Measurements from ENCODE around the gene UBE3A.

Gene UBE3A

DNA sequence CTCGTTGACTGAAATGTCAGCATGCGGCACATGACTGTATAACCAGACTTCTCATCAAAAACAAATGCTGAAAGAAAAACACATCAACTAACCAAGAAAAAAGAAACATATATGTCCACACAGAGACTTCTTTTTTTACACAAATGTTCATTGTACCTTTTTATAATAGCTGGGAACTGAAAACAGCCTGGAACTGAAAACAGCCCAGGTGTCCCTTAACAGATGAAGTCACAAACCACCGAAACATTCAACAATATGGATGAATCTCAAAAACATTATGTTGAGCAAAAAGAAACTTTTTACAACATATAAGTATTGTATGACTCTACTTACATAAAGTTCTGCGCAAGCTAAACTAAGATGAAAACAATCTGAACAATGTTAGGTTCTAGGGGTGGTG lies 20.6 kb downstream of the UBE3A start:
- H3K36me3 ChIP-seq: peaks cover 5 to 13% (median 6%) of the 10 kb centered on the region in 3 donors
- DNase-seq: no peak
- intact Hi-C loops (cut with DNase I; ENCODE audit: low total_unique reads): no loop called here

DNA sequence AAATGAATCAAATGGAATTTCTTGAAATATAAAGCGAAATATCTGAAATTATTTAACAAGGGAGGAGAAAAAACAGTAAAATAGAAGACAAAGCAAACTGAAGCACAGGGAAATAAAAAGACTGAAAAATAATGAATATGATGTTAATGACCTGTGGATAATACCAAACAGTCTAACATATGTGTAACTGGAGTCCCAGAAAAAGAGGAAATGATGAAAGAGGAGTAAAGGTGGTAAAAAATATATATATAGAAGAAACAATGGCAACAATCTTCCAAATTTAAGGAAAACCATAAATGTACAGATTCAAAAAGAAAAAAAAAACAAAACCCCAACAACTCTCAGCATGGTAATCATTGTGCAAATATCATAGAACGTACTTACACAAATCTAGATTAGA lies 21.2 kb downstream of the UBE3A start:
- TF ChIP-seq, protein P1, sequence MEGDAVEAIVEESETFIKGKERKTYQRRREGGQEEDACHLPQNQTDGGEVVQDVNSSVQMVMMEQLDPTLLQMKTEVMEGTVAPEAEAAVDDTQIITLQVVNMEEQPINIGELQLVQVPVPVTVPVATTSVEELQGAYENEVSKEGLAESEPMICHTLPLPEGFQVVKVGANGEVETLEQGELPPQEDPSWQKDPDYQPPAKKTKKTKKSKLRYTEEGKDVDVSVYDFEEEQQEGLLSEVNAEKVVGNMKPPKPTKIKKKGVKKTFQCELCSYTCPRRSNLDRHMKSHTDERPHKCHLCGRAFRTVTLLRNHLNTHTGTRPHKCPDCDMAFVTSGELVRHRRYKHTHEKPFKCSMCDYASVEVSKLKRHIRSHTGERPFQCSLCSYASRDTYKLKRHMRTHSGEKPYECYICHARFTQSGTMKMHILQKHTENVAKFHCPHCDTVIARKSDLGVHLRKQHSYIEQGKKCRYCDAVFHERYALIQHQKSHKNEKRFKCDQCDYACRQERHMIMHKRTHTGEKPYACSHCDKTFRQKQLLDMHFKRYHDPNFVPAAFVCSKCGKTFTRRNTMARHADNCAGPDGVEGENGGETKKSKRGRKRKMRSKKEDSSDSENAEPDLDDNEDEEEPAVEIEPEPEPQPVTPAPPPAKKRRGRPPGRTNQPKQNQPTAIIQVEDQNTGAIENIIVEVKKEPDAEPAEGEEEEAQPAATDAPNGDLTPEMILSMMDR (IDR thresholded peaks at IDR 0.05): no peak
- Histone ChIP-seq H3K4me1 (peaks cover 0 to 40% (median 5%) of the 10 kb centered on the region in 4 donors), H3K27me3 (no peaks in the 10 kb centered on the region), H3K36me3 (peaks cover 5 to 13% (median 6%) of the 10 kb centered on the region in 3 donors), H3K9me3 (no peaks in the 10 kb centered on the region), H3K4me3 (no peak overlapping the region), H3K27ac (no peak overlapping the region)
- no peak for DNase-seq
- intact Hi-C loops (cut with DNase I; ENCODE audit: low total_unique reads): no loop called here

More for the DNA sequence above, 20.6 kb downstream of the UBE3A start:
- Histone ChIP-seq H3K9me3 (no peaks in the 10 kb centered on the region), H3K4me3 (no peak overlapping the region), H3K27ac (no peak overlapping the region), H3K27me3 (no peaks in the 10 kb centered on the region), H3K4me1 (peaks cover 0 to 40% (median 5%) of the 10 kb centered on the region in 4 donors)
- TF ChIP-seq, protein P1 (IDR thresholded peaks at IDR 0.05): no peak

DNA sequence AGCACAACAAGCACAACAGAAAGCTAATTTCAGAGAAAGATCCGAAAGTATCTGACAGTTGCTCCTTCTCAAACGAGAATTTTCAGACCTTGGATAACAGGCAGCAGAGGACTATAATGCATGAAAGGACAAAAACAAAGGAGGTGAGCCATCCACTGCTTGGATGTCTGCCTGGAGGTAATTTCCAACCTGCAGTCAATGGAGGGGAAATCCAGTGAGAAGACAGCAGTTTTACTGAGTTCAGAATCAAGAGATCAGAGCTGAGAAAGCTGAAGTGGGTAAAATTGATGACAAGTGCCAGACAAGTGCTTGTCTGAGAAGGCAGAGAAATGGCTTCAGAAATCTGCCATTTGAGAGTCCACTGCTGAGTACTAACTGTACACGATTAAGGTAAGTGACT lies 22.1 kb downstream of the UBE3A start:
- Histone ChIP-seq H3K4me1 (peaks cover 0 to 47% (median 5%) of the 10 kb centered on the region in 4 donors), H3K36me3 (peaks cover 5 to 13% (median 6%) of the 10 kb centered on the region in 3 donors), H3K27me3 (no peaks in the 10 kb centered on the region), H3K9me3 (no peaks in the 10 kb centered on the region), H3K27ac (no peak overlapping the region), H3K4me3 (no peak overlapping the region)
- no peak for DNase-seq
- intact Hi-C loops (cut with DNase I; ENCODE audit: low total_unique reads): no loop called here
- TF ChIP-seq, protein P1 (IDR thresholded peaks at IDR 0.05): no peak

DNA sequence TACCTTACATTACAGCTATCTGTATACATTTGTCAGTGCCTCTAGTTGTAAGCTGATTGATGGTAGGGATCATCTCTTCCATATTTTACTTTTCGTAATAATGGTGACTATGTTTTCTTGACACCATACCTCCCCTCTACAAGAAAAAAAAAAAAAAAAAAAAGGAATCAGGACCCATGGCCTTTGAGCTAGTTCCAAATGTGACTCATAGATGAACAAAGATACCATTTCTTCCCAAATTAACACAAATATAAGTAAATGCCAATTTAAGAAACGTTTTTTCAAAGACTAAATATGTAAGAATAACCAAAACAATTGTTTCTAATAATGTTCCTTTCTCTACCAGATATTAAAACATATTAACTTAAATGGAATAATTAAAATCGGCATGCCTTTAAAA lies 23.1 kb downstream of the UBE3A start:
- H3K27ac ChIP-seq: no peak overlapping the region
- H3K4me3 ChIP-seq: no peak overlapping the region
- intact Hi-C loops (cut with DNase I; ENCODE audit: low total_unique reads): no loop called here
- DNase-seq: no peak
- TF ChIP-seq, protein P1 (IDR thresholded peaks at IDR 0.05): no peak
- no peaks in the 10 kb centered on the region for H3K9me3 ChIP-seq
- peaks cover 0 to 56% (median 5%) of the 10 kb centered on the region in 4 donors for H3K4me1 ChIP-seq
- no peaks in the 10 kb centered on the region for H3K27me3 ChIP-seq
- H3K36me3 ChIP-seq: peaks cover 0 to 5% (median 0%) of the 10 kb centered on the region in 3 donors

DNA sequence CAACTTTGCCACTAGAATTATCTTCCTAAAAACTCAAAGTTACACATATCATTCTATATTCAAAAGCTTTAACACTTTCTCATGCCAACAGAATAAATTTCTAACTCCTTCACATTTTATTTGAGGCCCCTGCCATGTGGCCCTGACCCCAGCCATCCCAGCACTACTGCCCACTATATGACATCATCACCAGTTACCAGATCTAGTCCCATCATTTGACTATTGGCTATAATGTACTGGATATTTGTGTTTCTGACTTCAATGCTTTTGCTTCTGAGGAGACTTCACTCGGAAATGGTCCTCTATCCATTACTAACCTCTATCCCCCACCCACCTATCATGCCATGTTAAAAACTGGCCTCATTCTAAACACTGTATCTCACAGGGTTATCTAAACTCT lies 23.6 kb downstream of the UBE3A start:
- intact Hi-C loops (cut with DNase I; ENCODE audit: low total_unique reads): no loop called here

More for the DNA sequence above, 23.6 kb downstream of the UBE3A start:
- Histone ChIP-seq H3K9me3 (no peaks in the 10 kb centered on the region), H3K27ac (no peak overlapping the region), H3K27me3 (no peaks in the 10 kb centered on the region), H3K4me1 (peaks cover 0 to 61% (median 8%) of the 10 kb centered on the region in 4 donors), H3K36me3 (peaks cover 0 to 4% (median 0%) of the 10 kb centered on the region in 3 donors), H3K4me3 (no peak overlapping the region)
- TF ChIP-seq, protein P1 (IDR thresholded peaks at IDR 0.05): no peak
- no peak for DNase-seq
